H1 (cell line): ENCODE data around the gene CST8. TPM values are rescaled to one million over a fixed set of nuclear protein-coding genes. Genes with fewer than 3 reads are reported as not detected.

Source experiments
- CBX5 ChIP-seq: fragments of 300-800, 300-1000 bp; sonication (generic); IDR thresholded peaks from 2 replicates; pipeline ENCODE4 v1.7.1; 2016; ENCODE audit warnings: antibody characterized with exemption, low read length, low read depth
- EZH2 ChIP-seq: fragments of 200-600 bp; sonication (generic); IDR thresholded peaks from 2 replicates; pipeline ENCODE4 v1.7.1; 2012; ENCODE audit warnings: low read depth, mild to moderate bottlenecking, moderate library complexity, low read length, inconsistent platforms; ENCODE audit not compliant: severe bottlenecking
- PHF8 ChIP-seq: fragments of 200-600 bp; sonication (generic); conservative IDR thresholded peaks from 2 replicates; pipeline ENCODE4 v1.7.1; 2012; ENCODE audit warnings: low read depth, mild to moderate bottlenecking, inconsistent platforms, low read length, moderate library complexity
- POU5F1 ChIP-seq: IDR thresholded peaks from 2 replicates; pipeline ENCODE4 v1.6.1; 2011; ENCODE audit warnings: low read depth, mild to moderate bottlenecking, low read length, moderate library complexity
- SUZ12 ChIP-seq: fragments of 200-600 bp; sonication (generic); IDR thresholded peaks from 2 replicates; pipeline ENCODE4 v1.6.1; 2012; ENCODE audit warnings: mild to moderate bottlenecking, inconsistent platforms, low read length, moderate library complexity, mixed read lengths
- TAF1 ChIP-seq: IDR thresholded peaks from 2 replicates; pipeline ENCODE4 v1.6.1; 2011; ENCODE audit warnings: mild to moderate bottlenecking, low read depth, low read length
- polyA plus RNA-seq, 7 experiments: library from polyadenylated mRNA; depleted of rRNA in 3 of 7; stranded (reverse) in 5 of 7; unstranded in 2 of 7; fragments of >200 nt in 5 of 7; fragments of 200-250 nt in 2 of 7; gene quantifications; 1 replicate in 5 of 7; 2 replicates in 1 of 7; 4 replicates in 1 of 7; pipeline versions ENCODE4 v1.2.1 to v1.2.3, GENCODE V29; 2011 to 2013; ENCODE audit warnings: missing spikeins in 2 of 7, mixed read lengths in 2 of 7
- total RNA-seq: library from RNA; stranded (reverse); fragmentation: NEBNext Ultra II Directional; extraction: Animal tissue kit (Norgen Biotek cat#: 25700); gene quantifications from 2 replicates; pipeline ENCODE4 v1.2.1, GENCODE V29; 2021
- TF ChIP-seq, protein P1 (sequence below), 3 experiments: IDR thresholded peaks; 1 replicate in 2 of 3; 2 replicates in 1 of 3; pipeline versions ENCODE4 v1.5.1 to v1.6.1; 2011; ENCODE audit warnings: low read length in 3 of 3, mild to moderate bottlenecking in 3 of 3, inconsistent platforms in 2 of 3, low read depth in 1 of 3, moderate library complexity in 1 of 3; ENCODE audit not compliant: insufficient read depth in 1 of 3; ENCODE audit errors: control extremely low read depth in 1 of 3

Gene CST8
- total and polyA plus RNA-seq, 2 of the 8 experiments (the other 6 are each of a cell fraction or from before 2014, with no cell fraction given) = not detected

DNA sequence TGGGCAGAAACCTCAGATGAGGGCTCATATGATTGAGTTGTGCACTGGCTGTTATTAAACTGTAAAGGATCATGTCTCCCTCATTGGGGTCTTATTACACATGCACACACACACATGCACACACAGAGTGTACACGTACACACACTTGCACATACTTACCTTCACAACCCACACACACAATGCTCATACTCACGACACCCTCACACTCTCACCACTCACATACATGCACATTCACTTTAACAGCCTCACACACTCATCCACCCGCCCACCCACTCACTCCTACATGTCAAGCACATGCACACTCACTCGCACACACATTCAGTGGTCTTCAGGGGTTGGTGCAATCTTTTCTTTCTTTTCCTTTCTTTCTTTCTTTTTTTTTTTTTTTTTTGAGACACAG is 46.1 kb upstream of the CST8 start (continued):
- TF ChIP-seq POU5F1 (no peak), TAF1 (no peak), SUZ12 (no peak), PHF8 (no peak), CBX5 (no peak), EZH2 (no peak)
- TF ChIP-seq, protein P1, sequence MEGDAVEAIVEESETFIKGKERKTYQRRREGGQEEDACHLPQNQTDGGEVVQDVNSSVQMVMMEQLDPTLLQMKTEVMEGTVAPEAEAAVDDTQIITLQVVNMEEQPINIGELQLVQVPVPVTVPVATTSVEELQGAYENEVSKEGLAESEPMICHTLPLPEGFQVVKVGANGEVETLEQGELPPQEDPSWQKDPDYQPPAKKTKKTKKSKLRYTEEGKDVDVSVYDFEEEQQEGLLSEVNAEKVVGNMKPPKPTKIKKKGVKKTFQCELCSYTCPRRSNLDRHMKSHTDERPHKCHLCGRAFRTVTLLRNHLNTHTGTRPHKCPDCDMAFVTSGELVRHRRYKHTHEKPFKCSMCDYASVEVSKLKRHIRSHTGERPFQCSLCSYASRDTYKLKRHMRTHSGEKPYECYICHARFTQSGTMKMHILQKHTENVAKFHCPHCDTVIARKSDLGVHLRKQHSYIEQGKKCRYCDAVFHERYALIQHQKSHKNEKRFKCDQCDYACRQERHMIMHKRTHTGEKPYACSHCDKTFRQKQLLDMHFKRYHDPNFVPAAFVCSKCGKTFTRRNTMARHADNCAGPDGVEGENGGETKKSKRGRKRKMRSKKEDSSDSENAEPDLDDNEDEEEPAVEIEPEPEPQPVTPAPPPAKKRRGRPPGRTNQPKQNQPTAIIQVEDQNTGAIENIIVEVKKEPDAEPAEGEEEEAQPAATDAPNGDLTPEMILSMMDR (IDR thresholded peaks at IDR 0.05; ENCODE audit: control extremely low read depth in 1 of 3, insufficient read depth in 1 of 3, low read depth in 1 of 3, low read length in 3 of 3) = no peak
- TF ChIP-seq, all 59 proteins: peak for 0
